Cardiac septum (tissue), 1 donor: ENCODE data around the gene RAC3. TPM values are rescaled to one million over a fixed set of nuclear protein-coding genes. Genes with fewer than 3 reads are reported as not detected.

ENCODE experiments used
- DNase-seq: peaks from one replicate; pipeline ENCODE4 v3.0.0-alpha.2; 2020; ENCODE audit warnings: low spot score
- intact Hi-C: fragments of 100-400 bp; cut with DNase I; formaldehyde crosslinking; loops from one replicate; pipeline ENCODE4 v1.14.0; 2022
- total RNA-seq: library from RNA; stranded (reverse); fragmentation: NEBNext Ultra II Directional; extraction: Animal tissue kit (Norgen Biotek cat#: 25700); gene quantifications from one replicate; pipeline ENCODE4 v1.2.1, GENCODE V29; 2021
- donor health status: DM: no; HTN: no; CAD: no.

The RAC3 gene
- total RNA-seq, 1 donor from 2014 or later, result 0.65 TPM

DNA sequence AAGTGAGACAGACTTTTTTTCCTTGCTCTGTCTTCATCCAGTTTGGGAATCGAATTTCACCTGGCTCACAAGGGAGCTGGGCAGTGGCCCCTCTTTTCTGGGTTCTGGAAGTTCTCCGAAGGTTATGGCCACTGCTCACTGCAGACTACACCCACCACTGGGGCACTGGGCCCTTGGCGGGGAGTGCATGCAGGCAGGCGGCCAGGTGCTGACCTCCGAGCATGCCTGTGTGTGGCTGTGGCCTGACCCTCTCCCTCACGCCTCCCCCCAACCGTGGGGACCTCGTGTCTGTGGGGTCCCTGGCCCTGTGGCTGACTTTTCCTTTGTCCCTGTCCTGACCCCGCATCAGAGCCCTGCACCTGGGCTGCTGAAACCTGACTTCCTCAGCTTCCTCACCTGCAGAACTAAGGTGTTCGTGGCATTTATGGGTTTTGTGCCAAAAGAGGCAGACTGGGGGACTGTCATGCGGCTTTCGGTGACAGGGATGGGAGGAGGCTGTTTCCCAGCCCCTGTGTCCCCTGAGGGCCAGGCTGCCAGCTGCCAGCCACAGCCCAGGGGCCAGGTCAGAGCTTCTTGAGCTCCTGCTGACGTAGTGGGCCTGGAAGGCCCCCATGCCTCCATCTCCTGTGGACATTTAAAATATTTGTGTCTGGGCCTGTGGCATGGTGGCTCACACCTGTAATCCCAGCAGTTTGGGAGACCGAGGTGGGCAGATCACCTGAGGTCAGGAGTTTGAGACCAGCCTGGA, 32.6 kb upstream of the RAC3 start:
- intact Hi-C loops, result no loop called here
- no peak for DNase-seq

DNA sequence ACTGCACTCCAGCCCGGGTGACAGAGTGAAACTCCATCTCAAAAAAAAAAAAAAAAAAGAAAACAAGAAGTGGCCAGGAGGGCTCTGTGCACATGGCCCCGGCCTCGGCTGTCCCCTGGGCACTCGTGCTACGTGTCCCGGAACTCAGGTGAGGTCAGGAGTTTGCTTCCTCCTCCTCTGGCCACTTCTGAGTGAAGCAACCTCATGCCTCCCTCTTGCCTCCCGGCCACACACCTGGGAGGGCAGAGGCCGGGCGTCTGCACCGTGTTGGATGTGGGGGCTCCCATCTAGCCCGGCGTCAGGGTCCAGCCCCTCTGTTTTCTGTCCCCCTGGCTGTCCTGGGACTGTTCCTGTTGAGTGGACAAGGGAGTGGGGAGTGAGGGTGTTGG, 31.9 kb upstream of the RAC3 start:
- DNase-seq, result no peak
- intact Hi-C loops, result no loop called here

DNA sequence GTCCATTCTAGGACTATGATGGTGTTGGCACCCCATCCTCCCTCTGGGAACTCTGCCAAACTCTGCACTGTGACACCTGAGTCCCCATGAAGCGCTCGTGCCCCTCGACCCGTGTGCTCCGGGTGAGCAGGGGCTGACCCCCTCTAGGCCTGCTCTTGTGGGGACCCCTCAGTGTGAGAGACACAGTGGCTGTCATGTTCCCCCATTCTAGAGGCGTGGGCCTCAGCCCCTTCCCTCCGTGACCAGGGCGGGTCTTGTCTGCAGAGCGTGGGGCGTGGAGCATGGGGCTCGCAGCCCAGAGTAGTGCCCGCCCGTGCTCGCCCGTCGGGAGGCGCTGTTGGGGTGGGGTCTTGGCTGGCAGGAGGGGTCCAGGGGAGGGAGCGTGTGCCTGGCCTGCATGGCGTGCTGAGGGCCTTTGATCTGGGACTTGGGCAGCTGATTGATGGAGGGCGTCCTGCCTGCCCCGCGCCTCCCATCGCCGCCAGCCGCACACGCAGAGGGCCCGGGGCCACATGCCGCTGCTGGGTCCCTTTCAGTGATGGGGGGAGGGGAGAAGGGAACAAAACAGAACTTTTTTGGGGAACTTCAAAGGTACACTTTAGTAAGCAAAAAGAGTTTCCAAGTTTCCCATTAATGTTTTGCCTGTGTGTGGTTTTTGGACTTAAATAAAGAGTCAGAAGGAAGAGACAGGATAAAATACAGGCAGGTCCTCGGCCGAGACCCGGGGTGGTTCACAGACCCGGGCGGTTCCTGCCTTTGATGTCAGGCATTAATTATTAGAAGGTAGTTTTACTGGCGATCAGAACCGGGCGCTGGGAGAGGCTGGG, 31.3 kb upstream of the RAC3 start:
- no peak for DNase-seq
- intact Hi-C loops, result no loop called here

DNA sequence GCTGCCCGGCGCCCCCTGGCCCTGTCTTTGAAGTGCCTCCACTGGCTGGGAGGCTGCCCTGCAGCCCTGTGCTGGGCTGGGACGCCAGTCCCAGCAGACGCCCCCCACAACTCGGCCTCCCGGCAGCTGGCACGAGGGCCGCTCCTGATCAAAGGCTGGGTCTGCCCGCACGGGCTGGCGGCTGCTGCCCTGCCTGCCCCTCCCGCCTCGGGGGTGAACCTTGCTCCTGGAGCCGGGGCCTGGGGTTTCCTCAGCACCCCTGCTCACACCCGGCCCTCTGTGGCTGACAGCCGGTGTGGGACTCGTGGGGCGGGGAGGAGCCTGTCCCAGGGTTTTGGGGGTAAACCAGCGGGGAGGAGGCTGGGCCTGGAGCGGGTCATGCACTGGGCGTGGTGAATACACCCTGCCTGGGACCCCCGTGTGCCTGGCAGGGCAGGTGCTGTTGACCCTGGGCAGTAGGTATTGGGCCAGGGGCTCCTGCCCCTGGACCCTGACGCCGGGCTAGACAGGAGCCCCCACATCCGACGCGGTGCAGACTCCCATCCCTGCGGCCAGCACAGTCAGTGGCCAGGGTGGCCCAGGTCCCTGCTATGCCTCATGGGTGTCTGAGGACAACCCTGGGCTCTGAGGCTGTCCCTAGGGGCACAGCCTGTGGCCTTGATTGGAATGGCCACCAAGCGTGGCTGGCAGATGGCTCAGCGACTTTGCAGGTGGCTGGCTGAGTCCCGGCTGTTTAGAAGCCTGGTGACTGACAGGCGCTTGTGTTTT, 30.5 kb upstream of the RAC3 start:
- no peak for DNase-seq
- intact Hi-C loops, result no loop called here

DNA sequence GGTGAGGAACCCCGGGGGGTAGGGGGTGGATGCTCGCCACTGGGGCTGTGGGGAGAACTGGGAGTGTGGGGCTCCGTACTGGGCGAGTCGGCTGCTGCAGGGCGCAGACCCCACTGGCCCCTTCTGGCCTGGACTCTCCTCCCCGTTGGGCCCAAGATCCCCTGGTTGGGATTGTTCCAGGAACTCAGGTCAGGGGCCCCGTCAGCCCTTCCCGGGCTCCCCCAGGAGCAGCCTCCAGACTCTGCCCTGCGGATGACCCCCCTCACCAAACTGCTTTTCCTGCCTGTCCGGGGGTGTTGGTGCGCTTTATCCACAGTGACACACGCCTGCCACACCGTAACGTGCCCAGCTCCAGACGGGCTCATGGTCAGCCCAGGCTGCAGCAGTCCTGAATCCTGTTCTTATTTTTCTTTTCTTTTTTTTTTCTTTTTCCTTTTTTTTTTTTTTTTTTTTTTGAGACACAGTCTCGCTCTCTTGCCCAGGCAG, 29.9 kb upstream of the RAC3 start:
- intact Hi-C loops, result no loop called here
- DNase-seq, result no peak

DNA sequence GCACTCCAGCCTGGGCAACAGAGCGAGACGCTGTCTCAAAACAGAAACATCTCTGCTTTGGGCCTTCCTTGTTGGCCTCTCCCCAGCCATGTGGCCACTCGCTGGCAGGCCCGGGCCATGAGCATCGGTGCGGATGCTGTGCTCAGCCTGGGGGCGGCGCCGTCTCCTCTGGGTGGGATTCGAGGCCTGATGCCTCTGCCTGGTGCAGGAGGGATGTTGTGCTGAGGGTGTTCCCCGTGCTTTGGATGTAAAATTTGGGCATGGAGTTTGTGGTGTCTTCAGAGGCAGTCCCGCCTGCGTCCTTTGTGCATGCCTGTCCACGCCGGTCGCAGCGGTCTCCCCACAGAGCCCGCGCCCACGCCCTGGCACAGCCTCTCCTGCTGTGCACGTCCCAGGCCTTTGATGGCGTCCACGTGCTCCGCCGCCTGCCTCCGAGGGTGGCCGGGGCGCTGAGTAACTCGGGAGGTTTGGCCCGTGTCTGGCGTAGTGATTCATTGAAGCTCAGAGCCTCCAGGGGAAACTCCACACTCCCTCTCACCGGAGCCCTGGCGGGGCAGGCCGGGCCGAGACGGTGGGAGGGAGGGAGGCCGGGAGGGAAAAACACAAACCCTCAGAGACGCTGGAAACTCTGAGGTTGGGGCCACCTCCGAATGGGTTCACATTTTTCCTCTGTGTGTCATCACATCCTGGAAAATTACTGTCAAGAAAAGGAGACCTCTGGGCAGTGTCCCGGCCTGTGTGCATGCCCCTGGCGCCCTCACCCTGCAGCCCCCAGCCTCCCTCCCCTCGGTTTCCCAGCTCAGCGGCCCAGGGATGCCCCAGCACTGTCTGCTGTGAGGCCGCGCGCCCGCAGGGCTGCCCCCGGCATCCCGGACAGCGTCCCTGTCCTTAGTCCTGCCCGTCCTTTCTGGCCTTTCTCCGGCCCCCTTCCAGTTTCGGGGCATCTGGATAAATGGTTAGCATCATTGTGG, 27.8 kb upstream of the RAC3 start:
- no peak for DNase-seq
- intact Hi-C loops, result no loop called here

DNA sequence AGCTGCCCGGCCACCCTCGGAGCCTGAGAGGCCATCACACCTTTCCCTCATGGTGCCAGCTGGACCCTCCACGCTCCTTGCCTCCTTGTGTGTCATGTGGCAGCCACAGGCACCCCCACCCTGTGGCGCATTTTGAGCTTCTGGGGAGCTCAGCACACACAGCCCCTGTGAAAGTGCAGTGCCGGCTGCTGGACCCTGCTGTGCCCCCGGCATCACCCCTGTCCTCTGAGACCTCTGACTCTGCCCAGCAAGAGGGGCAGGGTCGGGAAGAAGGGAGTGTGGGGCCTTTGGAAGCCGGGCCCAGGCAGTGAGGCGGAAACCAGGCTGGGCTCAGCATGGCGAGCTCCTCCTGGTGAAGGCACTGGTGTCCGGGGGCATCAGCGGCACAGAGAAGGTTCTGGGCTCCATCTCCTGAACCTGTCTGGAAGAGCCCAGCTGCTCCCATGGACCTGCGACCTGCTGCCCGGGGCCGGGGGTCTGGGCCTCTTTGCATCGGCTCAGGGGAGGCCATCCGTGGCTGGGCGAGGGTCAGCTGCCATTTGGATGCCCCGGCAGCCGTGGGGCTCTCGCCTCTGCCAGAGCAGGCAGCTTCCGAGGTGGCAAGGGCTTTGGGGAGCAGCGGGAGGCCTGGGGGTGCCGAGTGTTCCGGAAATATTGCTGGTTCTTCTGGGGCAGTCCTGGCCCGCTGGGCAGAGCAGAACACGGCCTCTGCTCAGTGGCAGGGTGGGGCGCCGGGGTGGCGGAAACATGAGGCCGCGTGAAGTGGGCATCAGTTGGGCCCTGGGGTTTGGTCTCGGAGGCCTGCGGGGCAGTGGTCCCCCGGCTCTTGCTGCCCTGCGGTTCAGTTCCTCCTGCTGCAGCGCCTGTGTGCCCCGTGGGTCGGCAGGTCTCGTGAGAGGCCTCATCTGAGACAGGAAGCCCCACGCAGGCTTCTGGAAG, 26.7 kb upstream of the RAC3 start:
- intact Hi-C loops, result no loop called here
- no peak for DNase-seq

DNA sequence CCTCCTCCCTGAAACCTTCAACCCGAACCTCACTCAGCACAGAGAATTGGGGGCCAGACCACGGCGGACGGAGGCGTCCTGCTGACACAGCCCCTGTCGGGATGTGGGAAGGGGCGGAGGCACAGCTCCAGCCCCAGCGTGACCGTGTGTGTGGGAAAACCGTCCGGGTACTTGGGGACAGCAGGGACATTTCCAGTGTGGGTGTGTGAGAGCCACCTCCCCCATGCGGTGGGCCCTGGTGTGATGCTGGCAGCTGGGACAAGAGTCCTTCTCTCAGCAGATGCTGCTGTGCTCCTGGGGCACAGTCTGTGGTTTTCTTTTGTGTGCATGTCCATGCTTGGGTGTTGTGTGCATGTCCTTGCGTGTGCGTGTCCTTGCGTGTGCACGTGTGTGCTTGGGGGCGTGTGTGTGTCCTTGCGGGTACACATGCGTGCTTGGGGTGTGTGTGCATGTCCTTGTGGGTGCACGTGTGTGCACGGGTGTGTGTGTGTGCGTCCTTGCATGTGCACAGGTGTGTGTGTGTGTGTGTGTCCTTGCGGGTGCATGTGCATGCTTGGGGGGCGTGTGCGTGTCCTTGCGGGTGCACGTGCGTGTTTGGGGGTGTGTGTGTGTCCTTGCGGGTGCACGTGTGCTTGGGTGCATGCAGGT, 25.7 kb upstream of the RAC3 start:
- intact Hi-C loops, result no loop called here
- DNase-seq, result no peak

DNA sequence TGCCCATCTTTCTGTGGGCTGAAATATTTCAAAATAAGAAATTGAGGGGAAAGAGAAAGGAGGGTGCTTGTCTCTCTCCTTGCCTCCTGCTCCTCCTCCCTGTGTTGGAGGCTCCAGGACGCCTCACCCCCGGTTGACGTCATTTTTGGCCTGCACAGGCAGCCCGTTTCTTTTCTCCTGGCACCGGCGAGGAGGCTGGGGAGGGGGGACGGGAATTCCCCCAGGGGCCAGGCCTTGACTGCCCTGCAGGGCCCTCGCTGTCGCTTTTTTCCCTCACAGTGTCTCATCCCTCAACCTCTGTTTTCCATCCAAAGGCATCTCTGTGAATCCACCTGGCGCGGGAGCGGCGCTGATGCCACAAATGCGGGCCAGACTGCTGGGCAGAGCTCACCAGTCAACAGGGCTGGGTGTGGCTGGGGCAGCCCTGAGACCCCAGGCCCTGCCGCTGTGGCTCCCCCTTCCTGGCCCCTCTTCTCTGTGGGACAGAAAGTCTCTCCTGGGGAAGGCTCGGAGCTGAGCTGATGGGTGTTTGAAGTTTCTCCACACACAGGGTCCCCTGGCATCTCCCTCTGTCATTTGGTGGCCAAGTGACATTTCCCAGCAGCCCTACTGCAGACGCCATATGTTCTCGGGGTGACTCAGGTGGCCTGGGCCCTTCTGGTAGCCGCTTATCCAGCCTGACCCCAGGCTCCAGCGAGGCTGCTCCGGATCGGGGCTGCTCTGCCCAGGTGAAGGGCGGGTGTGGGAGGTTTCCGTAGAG, 24.8 kb upstream of the RAC3 start:
- intact Hi-C loops, result no loop called here
- DNase-seq, result no peak

DNA sequence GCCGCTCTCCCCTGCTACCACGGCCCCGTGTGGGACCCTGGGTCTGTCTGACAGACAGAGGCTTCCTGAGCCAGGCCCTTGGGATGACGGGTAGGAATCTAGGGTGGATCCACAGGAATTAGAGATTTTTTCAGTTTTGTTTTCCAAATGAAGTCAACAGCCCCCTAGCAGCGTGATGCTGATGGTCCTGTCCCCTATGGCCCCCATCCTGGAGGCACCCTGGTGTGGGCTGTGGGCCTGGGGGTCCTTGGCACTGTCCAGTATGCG, 24.3 kb upstream of the RAC3 start:
- intact Hi-C loops, result no loop called here
- no peak for DNase-seq

DNA sequence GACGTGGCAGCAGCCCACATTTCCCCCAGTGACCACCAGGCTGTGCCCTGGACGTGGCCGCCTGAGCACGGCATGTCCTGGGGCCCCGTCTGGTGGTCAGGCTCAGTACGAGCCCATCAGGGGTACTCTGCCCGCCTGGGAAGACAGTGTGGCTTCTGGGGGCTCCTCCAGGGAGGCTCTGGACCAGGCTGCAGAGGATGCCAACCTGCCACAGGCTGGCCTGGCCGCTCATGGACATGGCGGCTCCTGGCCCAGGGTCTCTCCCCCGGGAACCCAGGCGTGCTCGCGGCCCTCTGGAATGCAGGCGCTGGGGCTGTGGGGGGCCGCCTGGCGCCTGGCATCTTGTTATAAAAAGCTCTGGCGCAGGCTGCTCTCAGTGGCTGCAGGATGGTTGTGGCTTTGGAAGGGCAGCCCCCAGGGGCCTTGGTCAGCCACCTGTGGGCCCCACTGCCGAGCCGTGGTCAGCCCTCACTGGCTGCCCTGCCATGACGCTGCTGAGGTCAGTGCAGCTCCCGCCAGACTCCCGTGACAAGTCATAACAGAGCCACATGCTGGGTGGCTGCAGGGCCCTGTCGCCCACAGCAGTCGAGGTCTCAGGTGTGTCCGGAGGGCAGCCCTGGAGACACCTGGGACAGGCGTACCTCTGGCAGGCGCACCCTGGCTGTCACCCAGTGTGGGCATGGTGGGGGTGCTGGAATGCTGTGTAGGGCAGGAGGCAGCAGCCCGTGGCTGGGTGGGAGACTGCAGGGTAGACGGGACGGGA, 23.8 kb upstream of the RAC3 start:
- intact Hi-C loops, result no loop called here
- no peak for DNase-seq

DNA sequence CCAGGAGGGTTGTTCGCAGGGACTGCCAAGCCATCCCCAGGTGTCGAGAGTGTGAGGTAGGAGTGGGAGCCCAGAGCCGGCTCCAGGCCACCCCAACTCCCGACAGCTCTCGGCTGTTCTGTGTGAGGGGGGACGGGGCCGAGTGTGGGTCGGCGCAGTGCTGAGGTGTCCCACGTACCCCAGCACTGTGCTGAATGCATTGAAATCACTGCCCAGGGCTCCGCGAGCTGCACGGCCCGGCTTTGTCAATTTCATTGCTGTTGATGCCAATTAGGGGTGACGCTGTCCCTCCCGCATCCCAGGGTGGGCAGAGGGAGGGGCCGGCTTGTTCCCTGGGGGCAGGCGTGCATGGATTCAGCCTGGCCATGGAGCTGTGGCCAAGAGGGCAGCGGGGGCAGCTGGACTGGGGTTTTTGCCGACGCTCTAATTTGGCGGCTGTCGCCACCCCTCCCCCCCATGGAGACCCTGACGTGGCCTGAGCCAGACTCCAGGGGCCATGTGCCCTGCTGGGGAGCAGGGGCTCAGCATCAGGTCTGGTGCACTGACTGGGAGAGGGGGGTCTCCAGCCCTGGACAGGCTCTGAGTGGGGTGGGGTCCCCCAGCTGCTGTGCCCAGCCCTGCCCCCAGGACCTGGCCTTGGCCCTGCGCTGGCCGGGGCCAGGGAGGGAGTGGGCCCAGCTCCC, 23.1 kb upstream of the RAC3 start:
- intact Hi-C loops, result no loop called here
- DNase-seq, result no peak

DNA sequence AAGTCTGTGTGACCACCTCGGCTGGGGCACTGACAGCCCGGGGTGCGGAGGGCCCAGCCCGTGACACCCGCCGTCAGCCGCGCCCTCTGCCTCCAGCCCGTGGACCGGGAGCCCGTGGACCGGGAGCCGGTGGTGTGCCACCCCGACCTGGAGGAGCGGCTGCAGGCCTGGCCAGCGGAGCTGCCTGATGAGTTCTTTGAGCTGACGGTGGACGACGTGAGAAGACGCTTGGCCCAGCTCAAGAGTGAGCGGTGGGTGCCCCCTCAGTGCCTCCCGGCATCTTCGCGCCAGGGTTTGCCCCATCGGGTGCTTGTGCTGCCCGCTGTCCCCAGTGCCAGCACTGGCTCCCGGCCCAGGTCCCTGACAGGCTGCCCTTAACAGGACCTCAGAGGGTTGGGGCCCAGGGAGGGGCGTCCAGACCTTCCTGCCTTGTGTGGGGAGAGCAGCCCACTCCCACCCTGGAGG, 22.5 kb upstream of the RAC3 start:
- intact Hi-C loops, result no loop called here
- DNase-seq, result no peak

DNA sequence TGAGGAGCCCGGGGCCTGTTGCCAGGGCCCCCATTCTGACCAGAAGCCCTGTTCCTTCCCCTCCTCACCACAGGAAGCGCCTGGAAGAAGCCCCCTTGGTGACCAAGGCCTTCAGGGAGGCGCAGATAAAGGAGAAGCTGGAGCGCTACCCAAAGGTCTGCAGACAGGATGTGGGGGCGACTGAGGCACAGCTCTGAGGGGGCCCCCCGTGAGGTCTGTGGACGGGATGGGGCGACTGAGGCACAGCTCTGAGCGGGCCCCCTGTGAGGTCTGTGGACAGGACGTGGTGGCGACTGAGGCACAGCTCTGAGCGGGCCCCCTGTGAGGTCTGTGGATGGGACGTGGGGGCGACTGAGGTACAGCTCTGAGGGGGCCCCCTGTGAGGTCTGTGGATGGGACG, 22.1 kb upstream of the RAC3 start:
- intact Hi-C loops, result no loop called here
- DNase-seq, result no peak

DNA sequence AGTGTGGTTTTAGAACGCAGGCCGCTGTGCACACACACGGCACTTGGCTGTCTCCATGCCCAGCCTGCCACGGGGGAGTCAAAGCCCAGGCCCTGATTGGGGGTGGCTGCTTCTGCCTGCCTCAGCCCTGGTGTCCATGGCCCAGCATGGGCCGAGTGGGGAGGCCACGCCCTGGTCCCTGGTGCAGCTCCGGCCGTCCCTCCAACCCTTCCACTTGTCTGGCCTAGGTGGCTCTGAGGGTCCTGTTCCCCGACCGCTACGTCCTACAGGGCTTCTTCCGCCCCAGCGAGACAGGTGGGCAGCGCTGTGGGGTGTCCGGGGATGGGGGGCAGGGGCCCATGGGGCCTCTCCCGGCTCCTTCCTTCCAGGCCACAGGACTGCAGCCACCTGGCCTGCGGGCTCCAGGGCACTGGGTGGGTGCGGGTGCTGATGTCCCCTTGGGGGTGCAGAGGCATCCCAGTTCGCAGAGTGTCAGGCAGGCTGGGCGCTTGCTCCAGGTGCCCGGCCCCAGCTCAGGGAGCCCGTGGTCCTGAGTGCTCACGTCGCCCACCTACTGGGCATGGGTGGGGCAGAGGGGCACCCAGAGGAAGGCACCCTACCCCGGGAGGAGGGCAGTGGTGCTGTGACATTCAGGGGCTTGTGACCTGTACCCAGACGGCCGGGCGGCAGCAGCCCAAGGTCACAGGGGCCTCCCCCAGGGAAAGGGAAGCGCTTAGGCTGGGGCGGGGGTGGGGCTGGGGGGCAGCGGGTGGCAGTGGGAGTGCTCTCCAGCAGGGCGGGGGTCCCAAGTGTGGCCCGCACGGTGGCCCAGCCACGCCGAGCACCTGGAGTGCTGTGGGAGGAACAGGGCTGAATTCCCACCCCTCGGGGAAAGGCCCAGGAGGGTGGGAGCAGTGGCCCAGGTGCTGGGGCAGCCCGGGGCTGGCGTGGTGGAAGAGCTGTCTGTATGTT, 20.6 kb upstream of the RAC3 start:
- intact Hi-C loops, result no loop called here
- no peak for DNase-seq
